ENCODE data around the gene SLC30A2. TPM values are rescaled to one million over a fixed set of nuclear protein-coding genes. Genes with fewer than 3 reads are reported as not detected.

SLC30A2 gene
- total and polyA plus RNA-seq, 2 of the 13 experiments (the other 11 are each of a cell fraction or from before 2014, with no cell fraction given), result not detected

GRCh38 chr1:25996966-25997827 lies 48.7 kb downstream of the SLC30A2 start (continued):
- TF ChIP-seq ZNF639 (CRISPR knock-in tag; conservative IDR thresholded peaks at IDR 0.05) (peak; percentile 61; the same call in 1 of the 2 replicates), MIER2 (CRISPR knock-in tag; IDR thresholded peaks at IDR 0.05) (peak; percentile 18), ZNF205 (CRISPR knock-in tag; IDR thresholded peaks at IDR 0.05) (0 out of 2 replicates have a peak, but pooled peaks have one; percentile 31), PRDM15 (CRISPR knock-in tag; IDR thresholded peaks at IDR 0.05) (no peak), TP53 (CRISPR knock-in tag; conservative IDR thresholded peaks at IDR 0.05) (no peak), ZFP91 (CRISPR knock-in tag; IDR thresholded peaks at IDR 0.05; ENCODE audit: borderline replicate concordance) (no peak), ARID2 (CRISPR knock-in tag; IDR thresholded peaks at IDR 0.05; ENCODE audit: borderline replicate concordance) (no peak), RBM39 (IDR thresholded peaks at IDR 0.05; ENCODE audit: low read depth, low read length, poor library complexity, severe bottlenecking) (no peak), RNF2 (conservative IDR thresholded peaks at IDR 0.05; ENCODE audit: low read depth) (no peak), KDM2A (CRISPR knock-in tag; IDR thresholded peaks at IDR 0.05; ENCODE audit: borderline replicate concordance, low read depth) (no peak), RELA (CRISPR knock-in tag; IDR thresholded peaks at IDR 0.05) (no peak), NFIC (IDR thresholded peaks at IDR 0.05; ENCODE audit: low read length) (0 out of 2 replicates have a peak, but pooled peaks have one; percentile 24), ZNF20 (CRISPR knock-in tag; IDR thresholded peaks at IDR 0.05) (no peak), FUBP1 (CRISPR knock-in tag; IDR thresholded peaks at IDR 0.05; ENCODE audit: borderline replicate concordance) (no peak), ETS1 (CRISPR knock-in tag; IDR thresholded peaks at IDR 0.05) (no peak), THYN1 (CRISPR knock-in tag; IDR thresholded peaks at IDR 0.05; ENCODE audit: borderline replicate concordance, low read depth) (no peak), NR2F2 (IDR thresholded peaks at IDR 0.05; ENCODE audit: borderline replicate concordance, low read depth) (peak; percentile 58; the same call in 1 of the 2 replicates), FOSL2 (CRISPR knock-in tag; IDR thresholded peaks at IDR 0.05) (0 out of 2 replicates have a peak, but pooled peaks have one; percentile 32), ZNF260 (CRISPR knock-in tag; IDR thresholded peaks at IDR 0.05; ENCODE audit: borderline replicate concordance, low read depth) (no peak)
